HT1080 (cell line): Measurements from ENCODE around the gene REEP1. TPM values are rescaled to one million over a fixed set of nuclear protein-coding genes. Genes with fewer than 3 reads are reported as not detected.
"Not testable (repeated sequence)": the region's sequence is repeated elsewhere in the genome, so short reads cannot be mapped to it uniquely, and the experiment has no call there.

Experiments used
- DNase-seq: peaks from one replicate; pipeline ENCODE4 v3.0.0-alpha.2; 2015; ENCODE audit warnings: low read depth
- total RNA-seq: library from RNA; depleted of rRNA; stranded (reverse); fragments of >200 nt; shearing (Covaris generic); gene quantifications from 2 replicates; pipeline ENCODE4 v1.2.3, GENCODE V29; 2014

REEP1 gene
- total RNA-seq, 1 experiment from 2014 or later, result not detected

DNA sequence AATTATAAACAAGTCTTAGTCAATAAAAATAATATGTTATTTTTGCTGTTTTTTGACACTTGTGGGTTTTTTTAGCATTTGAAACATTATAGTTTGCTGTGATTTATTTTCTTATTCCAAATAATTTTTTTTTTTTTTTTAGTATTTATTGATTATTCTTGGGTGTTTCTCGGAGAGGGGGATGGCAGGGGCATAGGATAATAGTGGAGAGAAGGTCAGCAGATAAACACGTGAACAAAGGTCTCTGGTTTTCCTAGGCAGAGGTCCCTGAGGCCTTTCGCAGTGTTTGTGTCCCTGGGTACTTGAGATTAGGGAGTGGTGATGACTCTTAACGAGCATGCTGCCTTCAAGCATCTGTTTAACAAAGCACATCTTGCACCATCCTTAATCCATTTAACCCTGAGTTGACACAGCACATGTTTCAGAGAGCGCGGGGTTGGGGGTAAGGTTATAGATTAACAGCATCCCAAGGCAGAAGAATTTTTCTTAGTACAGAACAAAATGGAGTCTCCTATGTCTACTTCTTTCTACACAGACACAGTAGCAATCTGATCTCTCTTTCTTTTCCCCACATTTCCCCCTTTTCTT lies 8.5 kb upstream of the REEP1 start:
- not testable (repeated sequence) for DNase-seq

DNA sequence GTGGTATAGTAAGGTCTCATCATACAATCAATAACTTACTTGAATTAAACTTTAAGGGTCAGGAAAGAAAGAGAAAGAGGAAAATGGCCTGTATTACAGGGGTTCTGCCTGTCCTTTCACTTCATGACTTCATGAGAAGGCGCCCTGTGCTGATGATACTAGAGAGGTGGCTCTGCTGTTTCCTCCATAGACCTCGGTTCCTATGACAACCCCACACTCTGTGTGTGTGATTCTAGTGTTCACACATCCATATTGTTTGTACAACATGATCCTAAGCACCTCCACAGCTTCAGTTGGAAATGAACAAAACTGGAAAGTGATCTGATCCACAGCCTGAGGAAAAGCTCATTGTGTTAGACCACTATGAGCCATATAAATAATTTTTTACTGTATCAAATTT lies 7.0 kb upstream of the REEP1 start:
- no peak for DNase-seq

GRCh38 chr2:86342488-86342887 lies 5.1 kb upstream of the REEP1 start:
- no peak for DNase-seq

GRCh38 chr2:86341470-86341869 lies 4.0 kb upstream of the REEP1 start:
- DNase-seq, result no peak

DNA sequence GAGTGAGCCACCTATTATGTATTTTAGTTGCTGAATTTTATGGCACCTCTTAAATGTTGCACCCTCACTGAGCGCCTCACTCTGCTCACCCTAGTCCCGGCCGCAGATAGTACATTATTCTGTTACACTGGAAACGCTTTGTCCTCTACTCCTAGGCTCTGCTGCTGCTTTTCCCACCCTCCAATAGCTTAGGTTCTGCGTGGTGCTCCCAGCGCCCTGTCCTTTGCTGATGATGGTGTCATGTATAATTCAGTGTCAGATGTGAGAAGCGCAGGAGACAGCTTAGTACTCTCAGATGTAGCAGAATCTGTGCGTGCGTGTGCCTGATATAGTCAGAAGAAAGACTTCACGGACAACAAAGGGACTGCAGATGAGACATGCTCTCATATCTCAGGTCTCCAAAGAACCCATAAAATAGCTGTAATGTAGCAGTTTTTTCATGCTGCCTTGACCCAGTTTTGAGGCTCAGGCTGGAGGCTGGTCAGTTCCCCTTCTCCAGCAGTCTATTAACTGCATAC lies 1.4 kb upstream of the REEP1 start:
- DNase-seq, result no peak

DNA sequence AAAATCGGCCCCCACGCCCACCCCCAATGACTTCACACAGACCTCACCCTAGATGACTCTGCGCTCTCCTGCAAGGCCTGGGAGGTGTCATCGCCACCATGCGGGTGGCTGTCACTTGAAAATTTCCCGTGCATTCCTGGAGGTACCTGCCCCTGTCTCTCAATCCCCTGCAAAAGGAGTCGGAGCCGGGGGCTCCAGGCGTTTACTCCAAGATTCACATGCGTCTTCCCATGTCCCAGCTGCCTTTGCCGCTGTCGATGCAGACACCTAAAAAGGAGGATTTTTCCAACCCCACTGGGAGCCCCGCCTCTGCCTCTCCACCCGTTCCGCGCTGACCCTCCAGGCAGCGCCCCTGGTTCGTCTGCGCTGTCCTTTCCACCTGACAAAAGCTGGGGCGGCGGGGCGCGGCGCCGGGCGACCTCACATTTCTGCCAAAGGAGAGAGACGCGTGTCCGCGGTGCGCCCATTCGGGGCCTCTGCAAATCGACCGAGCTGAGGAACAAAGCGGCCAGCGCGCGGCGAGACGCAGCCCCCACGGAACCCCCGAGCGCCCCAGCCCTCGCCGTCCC lies 667 bp downstream of the REEP1 start:
- no peak for DNase-seq

GRCh38 chr2:86335865-86336674 lies 1.4 kb downstream of the REEP1 start:
- DNase-seq, result no peak

- no peak for DNase-seq
Measured at GRCh38 chr2:86333378-86333777, 4.0 kb downstream of the REEP1 start.

GRCh38 chr2:86332654-86333053 lies 4.8 kb downstream of the REEP1 start:
- no peak for DNase-seq

GRCh38 chr2:86331384-86331783 lies 6.0 kb downstream of the REEP1 start:
- DNase-seq, result no peak

DNA sequence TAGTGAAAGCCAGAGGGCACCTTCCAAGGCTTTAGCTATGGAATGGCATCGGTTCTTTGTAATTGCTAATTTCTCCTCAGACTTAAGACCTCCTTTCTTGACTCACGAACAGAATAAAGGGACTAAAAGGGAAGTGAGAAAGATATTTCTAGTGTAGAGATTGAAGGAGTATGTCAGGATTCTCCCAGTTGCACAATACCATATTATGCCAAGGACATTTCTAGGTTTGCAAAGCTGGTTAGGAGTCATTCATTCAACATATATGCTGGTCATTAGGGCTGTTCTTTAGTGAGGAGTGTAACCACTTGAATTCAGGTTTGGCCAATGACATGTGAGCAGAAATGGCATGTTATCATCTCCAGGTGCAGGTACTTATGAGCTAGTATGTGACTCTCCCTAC lies 7.4 kb downstream of the REEP1 start:
- DNase-seq, result no peak

DNA sequence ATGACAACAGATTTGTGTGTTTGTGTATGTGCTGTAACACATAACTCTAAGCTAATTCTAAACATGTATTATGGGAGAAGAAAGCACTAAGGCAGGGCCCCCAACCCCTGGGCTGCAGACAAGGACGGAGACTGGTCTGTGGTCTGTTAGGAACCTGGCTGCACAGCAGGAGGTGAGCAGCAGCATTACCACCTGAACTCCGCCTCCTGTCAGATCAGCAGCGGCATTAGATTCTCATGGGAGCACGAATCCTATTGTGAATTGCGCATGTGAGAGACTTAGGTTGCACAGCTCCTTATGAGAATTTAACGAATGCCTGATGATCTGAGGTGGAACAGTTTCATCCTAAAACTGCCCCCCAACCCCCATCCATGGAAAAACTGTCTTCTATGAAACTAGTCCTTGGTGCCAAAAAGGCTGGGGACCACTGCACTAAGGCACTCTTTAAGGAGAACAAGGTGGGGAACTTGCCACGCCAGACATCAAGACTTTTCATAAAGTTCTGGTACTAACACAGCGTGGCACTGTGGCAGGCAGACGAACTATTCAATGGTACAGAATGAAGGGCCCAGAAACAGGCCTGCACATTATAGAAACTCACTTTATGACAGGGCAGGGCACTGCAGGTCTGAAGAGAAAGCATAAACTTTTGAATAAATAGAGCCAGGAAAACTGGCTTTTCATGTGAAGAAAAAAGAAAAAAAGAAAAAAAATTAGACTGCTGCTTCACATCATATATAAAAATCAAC lies 14.0 kb downstream of the REEP1 start:
- DNase-seq, result no peak

DNA sequence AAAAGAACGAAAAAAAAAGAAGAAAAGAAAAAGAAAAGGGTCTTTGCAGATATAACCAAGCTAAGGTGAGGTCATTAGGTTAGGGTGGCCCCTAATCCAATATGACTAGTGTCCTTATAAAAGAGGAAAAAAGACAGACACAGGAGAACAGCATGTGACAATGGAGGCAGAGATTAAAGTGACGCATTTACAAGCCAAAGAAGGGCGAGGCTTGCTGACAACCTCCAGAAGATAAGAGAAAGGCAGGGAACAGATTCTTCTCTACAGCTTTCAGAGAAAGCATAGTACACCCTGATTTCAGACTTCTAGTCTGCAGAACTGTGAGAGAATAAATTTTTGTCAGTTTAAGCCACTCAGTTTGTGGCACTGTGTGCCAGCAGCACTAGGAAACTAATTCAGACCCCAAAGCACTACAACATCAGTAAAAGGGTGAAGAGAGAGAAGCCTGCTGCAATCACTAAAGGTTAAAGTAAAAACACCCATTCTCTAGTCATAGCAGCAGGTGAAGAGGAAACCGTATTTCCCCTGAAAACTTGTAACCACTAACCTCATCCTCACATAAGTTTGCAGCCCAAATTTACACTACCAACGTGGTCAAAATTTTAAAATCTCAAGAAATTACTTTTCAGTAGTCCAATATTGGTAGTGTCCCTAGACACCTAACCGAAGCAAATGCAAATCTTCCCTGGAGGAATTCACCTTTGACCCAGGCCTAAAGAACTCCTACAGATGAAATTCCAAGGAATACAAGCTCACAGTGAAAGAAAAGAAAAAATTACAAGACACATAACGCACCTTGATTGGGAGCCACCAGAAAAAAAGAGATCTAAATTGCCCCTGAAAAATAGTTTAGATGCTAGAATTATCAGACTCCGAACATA lies 17.5 kb downstream of the REEP1 start:
- no peak for DNase-seq

DNA sequence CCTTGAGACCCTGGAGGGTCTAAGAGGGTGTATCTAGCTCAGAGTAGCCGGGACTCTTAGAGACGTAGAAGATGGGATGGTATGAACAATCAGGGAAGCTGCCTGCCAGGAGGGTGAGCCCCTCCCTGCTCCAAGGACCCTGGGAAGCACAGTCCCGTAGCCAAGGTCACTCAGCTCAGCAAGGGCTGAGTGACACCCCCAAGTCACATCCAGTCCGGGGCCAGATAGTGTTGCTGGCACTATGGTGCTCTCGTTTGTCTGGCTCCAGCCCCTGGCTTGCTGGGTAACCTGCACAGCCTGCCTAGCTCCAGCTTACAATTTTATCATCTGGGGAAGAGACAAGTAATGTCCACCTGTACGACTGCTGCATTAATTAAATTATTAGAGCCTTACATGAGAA lies 22.3 kb downstream of the REEP1 start:
- DNase-seq, result no peak

GRCh38 chr2:86314125-86314524 lies 23.3 kb downstream of the REEP1 start:
- DNase-seq, result no peak

DNA sequence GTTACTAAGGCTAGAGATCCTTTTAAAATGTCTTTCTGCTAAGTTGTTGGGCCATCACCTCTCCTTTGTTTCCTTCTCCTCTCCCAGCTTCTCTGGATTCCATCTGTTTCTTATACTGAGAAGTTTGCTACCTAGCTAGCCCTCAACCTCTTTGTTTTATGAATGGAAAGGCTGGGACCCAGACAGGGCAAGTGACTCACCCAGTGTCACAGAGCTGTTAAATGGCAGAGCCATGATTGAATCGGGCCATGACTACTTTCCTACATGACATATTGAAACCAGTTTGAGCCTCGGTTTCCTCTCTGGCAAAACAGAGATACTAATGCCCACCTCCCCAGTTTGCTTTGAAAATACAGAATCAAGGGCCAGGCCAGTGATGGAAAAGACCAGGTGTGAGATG lies 24.1 kb downstream of the REEP1 start:
- DNase-seq, result no peak

DNA sequence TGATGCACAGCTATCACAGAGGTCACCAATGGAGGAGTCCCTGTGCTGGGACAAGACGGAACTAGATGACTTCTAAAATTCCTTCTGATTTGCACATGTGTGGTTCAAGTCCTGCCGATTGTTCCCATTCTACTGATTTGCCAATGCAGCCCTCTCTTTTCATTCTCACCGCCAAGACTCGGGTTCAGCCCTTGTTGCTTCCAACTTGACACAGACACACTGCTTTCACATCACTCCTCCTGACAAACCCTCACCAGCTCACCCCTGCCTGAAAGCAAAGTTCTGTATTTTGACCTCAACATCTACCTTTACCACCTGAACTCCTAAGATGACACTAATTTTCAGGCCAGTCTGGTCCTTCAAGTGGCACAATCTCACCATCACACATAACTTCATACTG lies 25.5 kb downstream of the REEP1 start:
- no peak for DNase-seq

GRCh38 chr2:86309966-86310365 lies 27.5 kb downstream of the REEP1 start:
- DNase-seq, result no peak

DNA sequence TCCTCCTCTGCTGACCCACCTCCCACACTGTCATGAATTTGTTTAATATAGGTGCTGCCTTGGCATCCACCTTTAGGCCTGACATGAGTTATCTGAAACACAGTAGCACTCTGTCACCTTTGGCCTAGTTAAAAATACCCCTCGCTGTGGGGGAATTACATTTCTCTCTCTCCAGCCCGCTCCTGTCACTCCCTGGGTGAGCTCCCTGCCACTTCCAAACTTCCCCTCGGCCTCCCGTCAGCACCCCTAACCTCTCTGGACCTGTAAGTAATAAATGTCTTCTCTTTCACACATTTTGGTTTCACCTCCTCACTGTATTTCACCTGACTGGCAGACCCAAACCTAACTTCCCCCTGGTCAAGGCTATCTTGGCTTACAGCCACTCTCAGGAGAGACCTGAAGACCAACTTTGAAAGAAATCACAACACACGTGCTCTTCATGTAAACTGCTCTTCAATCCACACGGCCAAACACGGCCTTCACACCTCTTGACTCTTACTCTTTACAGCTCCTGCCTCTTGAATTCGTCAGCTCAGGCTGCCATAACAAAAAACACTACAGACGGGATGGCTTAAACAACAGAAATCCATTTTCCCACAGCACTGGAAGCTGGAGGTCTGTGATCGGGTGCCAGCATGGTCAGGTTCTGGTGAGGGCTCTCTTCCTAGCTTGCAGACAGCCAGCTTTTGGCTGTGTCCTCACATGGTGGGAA lies 28.3 kb downstream of the REEP1 start:
- no peak for DNase-seq

- DNase-seq, result no peak
Measured at GRCh38 chr2:86308356-86308755, 29.1 kb downstream of the REEP1 start.
